HEK293T (cell line): Measurements from ENCODE around the gene ZNF32.

Experiments
- ARNT ChIP-seq: fragments of 450-650 bp; IDR thresholded peaks from 2 replicates; pipeline ENCODE4 v1.6.1; 2017; ENCODE audit warnings: mild to moderate bottlenecking
- BHLHE40 ChIP-seq: fragments of 450-650 bp; IDR thresholded peaks from 2 replicates; pipeline ENCODE4 v1.6.1; 2016; ENCODE audit warnings: mild to moderate bottlenecking, moderate library complexity, borderline replicate concordance
- CTBP1 ChIP-seq: fragments of 450-650 bp; IDR thresholded peaks from 2 replicates; pipeline ENCODE4 v1.6.1; 2016; ENCODE audit warnings: borderline replicate concordance
- ELF4 ChIP-seq: fragments of 450-650 bp; IDR thresholded peaks from 2 replicates; pipeline ENCODE4 v1.6.1; 2017; ENCODE audit warnings: antibody characterized with exemption
- FOXA1 ChIP-seq: fragments of 450-650 bp; IDR thresholded peaks from 2 replicates; pipeline ENCODE4 v1.6.1; 2016; ENCODE audit warnings: mild to moderate bottlenecking
- FOXK2 ChIP-seq: fragments of 450-650 bp; IDR thresholded peaks from 2 replicates; pipeline ENCODE4 v1.6.1; 2016; ENCODE audit warnings: mild to moderate bottlenecking
- FOXM1 ChIP-seq: fragments of 450-650 bp; IDR thresholded peaks from 2 replicates; pipeline ENCODE4 v1.6.1; 2017; ENCODE audit warnings: mild to moderate bottlenecking, borderline replicate concordance
- HDGF ChIP-seq: fragments of 450-650 bp; IDR thresholded peaks from 2 replicates; pipeline ENCODE4 v1.6.1; 2017; ENCODE audit warnings: antibody characterized with exemption, borderline replicate concordance
- LEF1 ChIP-seq: fragments of 450-650 bp; IDR thresholded peaks from 2 replicates; pipeline ENCODE4 v1.6.1; 2017; ENCODE audit warnings: mild to moderate bottlenecking, borderline replicate concordance
- SP1 ChIP-seq: fragments of 450-650 bp; IDR thresholded peaks from 2 replicates; pipeline ENCODE4 v1.6.1; 2017
- TARDBP ChIP-seq: fragments of 450-650 bp; IDR thresholded peaks from 2 replicates; pipeline ENCODE4 v1.6.1; 2016
- ZNF384 ChIP-seq: fragments of 450-650 bp; IDR thresholded peaks from 2 replicates; pipeline ENCODE4 v1.6.1; 2016
- TF ChIP-seq, protein P1 (sequence below): fragments of 450-650 bp; IDR thresholded peaks from 2 replicates; pipeline ENCODE4 v1.6.1; 2016

DNA sequence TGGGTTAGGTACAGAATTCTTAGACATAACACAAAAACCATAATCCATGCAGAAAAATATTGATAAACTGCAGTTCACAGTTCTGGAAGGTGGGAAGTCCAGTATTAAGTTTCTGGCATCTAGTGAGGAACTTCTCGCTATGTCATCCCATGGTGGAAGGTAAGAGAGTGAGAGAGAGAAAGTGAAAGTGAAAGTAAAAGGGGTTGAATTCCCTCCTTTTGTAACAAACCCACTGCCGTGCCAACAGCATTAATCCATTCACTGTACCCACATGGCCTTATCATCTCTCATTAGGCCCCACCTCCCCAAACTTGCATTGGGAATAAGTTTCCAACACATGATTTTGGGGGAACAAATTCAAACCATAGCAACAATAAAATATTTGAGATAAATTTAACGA lies 25.3 kb downstream of the ZNF32 start:
- TF ChIP-seq SP1 (no peak), FOXM1 (no peak), FOXA1 (no peak), ZNF384 (no peak), ELF4 (no peak), TARDBP (no peak), HDGF (no peak), BHLHE40 (no peak), FOXK2 (no peak), CTBP1 (no peak), LEF1 (no peak), ARNT (no peak)
- TF ChIP-seq, protein P1, sequence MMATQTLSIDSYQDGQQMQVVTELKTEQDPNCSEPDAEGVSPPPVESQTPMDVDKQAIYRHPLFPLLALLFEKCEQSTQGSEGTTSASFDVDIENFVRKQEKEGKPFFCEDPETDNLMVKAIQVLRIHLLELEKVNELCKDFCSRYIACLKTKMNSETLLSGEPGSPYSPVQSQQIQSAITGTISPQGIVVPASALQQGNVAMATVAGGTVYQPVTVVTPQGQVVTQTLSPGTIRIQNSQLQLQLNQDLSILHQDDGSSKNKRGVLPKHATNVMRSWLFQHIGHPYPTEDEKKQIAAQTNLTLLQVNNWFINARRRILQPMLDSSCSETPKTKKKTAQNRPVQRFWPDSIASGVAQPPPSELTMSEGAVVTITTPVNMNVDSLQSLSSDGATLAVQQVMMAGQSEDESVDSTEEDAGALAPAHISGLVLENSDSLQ, result no peak
